ENCODE data around the gene NEK11.

The NEK11 gene

GRCh38 chr3:131026321-131027151, at the start of gene NEK11, which contains the start of gene ASTE1:
TSS of gene NEK11 (plus strand) at chr3:131026877. CDS start at chr3:131029709, 2,832 bp downstream.
TSS of gene ASTE1 (minus strand) at chr3:131026825. CDS start at chr3:131025306, 1,519 bp downstream.
- peak within 1 kb of the TSS; percentile 81 for H3K4me3 ChIP-seq (ENCODE audit: low read depth, low read length)
- DNase-seq (ENCODE audit: low read depth), result peak; percentile 87
- TF ChIP-seq CTCF (conservative IDR thresholded peaks at IDR 0.05; ENCODE audit: low read depth, low read length), result no peak

GRCh38 chr3:130979117-130979516, 47.6 kb upstream of the NEK11 start:
- no peak for DNase-seq (ENCODE audit: low read depth)
- no peak overlapping the region for H3K4me3 ChIP-seq (ENCODE audit: low read depth, low read length)
- TF ChIP-seq CTCF (conservative IDR thresholded peaks at IDR 0.05; ENCODE audit: low read depth, low read length), result no peak

GRCh38 chr3:130981469-130981868, 45.2 kb upstream of the NEK11 start:
- no peak for TF ChIP-seq CTCF (conservative IDR thresholded peaks at IDR 0.05; ENCODE audit: low read depth, low read length)

GRCh38 chr3:130990282-130990681, 36.4 kb upstream of the NEK11 start:
- DNase-seq (ENCODE audit: low read depth), result no peak
- H3K4me3 ChIP-seq (ENCODE audit: low read depth, low read length), result no peak overlapping the region
- TF ChIP-seq CTCF (conservative IDR thresholded peaks at IDR 0.05; ENCODE audit: low read depth, low read length), result no peak

More at GRCh38 chr3:130981469-130981868, 45.2 kb upstream of the NEK11 start:
- no peak for DNase-seq (ENCODE audit: low read depth)
- H3K4me3 ChIP-seq (ENCODE audit: low read depth, low read length), result no peak overlapping the region

GRCh38 chr3:130991126-130991525, 35.6 kb upstream of the NEK11 start:
- no peak for TF ChIP-seq CTCF (conservative IDR thresholded peaks at IDR 0.05; ENCODE audit: low read depth, low read length)
- no peak for DNase-seq (ENCODE audit: low read depth)
- H3K4me3 ChIP-seq (ENCODE audit: low read depth, low read length), result no peak overlapping the region

GRCh38 chr3:130992344-130992743, 34.3 kb upstream of the NEK11 start:
- no peak overlapping the region for H3K4me3 ChIP-seq (ENCODE audit: low read depth, low read length)
- no peak for TF ChIP-seq CTCF (conservative IDR thresholded peaks at IDR 0.05; ENCODE audit: low read depth, low read length)
- no peak for DNase-seq (ENCODE audit: low read depth)

- no peak for TF ChIP-seq CTCF (conservative IDR thresholded peaks at IDR 0.05; ENCODE audit: low read depth, low read length)
- no peak overlapping the region for H3K4me3 ChIP-seq (ENCODE audit: low read depth, low read length)
- peak; percentile 70 for DNase-seq (ENCODE audit: low read depth)
Observed at GRCh38 chr3:130997289-130997688, 29.4 kb upstream of the NEK11 start.

Data from choroid plexus epithelial cell (primary cell).